ENCODE measurements around the gene GAS7.

- no peak for TF ChIP-seq POLR2A (IDR thresholded peaks at IDR 0.05; ENCODE audit: borderline replicate concordance, extremely low read depth, insufficient read depth, insufficient read length)
- TF ChIP-seq EZH2phosphoT487 (IDR thresholded peaks at IDR 0.05; ENCODE audit: borderline replicate concordance): no peak
- TF ChIP-seq, protein P1, sequence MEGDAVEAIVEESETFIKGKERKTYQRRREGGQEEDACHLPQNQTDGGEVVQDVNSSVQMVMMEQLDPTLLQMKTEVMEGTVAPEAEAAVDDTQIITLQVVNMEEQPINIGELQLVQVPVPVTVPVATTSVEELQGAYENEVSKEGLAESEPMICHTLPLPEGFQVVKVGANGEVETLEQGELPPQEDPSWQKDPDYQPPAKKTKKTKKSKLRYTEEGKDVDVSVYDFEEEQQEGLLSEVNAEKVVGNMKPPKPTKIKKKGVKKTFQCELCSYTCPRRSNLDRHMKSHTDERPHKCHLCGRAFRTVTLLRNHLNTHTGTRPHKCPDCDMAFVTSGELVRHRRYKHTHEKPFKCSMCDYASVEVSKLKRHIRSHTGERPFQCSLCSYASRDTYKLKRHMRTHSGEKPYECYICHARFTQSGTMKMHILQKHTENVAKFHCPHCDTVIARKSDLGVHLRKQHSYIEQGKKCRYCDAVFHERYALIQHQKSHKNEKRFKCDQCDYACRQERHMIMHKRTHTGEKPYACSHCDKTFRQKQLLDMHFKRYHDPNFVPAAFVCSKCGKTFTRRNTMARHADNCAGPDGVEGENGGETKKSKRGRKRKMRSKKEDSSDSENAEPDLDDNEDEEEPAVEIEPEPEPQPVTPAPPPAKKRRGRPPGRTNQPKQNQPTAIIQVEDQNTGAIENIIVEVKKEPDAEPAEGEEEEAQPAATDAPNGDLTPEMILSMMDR (IDR thresholded peaks at IDR 0.05 in 2 of 3, conservative IDR thresholded peaks at IDR 0.05 in 1 of 3; ENCODE audit: borderline replicate concordance in 1 of 3, insufficient read depth in 1 of 3, low read depth in 2 of 3, low read length in 2 of 3): no peak
- no peak for TF ChIP-seq SIN3A (IDR thresholded peaks at IDR 0.05; ENCODE audit: low read depth)
- TF ChIP-seq YY1 (IDR thresholded peaks at IDR 0.05; ENCODE audit: extremely low read depth, insufficient replicate concordance, low read depth, low read length): no peak
- TF ChIP-seq, protein P2, sequence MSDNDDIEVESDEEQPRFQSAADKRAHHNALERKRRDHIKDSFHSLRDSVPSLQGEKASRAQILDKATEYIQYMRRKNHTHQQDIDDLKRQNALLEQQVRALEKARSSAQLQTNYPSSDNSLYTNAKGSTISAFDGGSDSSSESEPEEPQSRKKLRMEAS (IDR thresholded peaks at IDR 0.05): no peak
- no peak for TF ChIP-seq TCF7L2 (IDR thresholded peaks at IDR 0.05; ENCODE audit: borderline replicate concordance, extremely low read depth, insufficient read depth, insufficient read length)
- no peak for TF ChIP-seq EGR1 (IDR thresholded peaks at IDR 0.05; ENCODE audit: low read depth)
- TF ChIP-seq CEBPB (IDR thresholded peaks at IDR 0.05; ENCODE audit: low read depth): no peak
- TF ChIP-seq EZH2 (IDR thresholded peaks at IDR 0.05): no peak
Observed at GRCh38 chr17:10216213-10216938, 18.0 kb upstream of the GAS7 start.

All from HCT116 (cell line).